HEK293 (cell line): Measurements from ENCODE around the gene EFCAB14.

ENCODE experiments used
- CTCF ChIA-PET: fragments of 350-600 bp; formaldehyde crosslinking; extraction: SDS; loops from one replicate; lab custom pipeline; 2021; ENCODE audit warnings: antibody characterized with exemption; lab: Yijun Ruan, JAX
- POLR2A ChIA-PET: fragments of 300-600 bp; formaldehyde crosslinking; extraction: SDS; loops from one replicate; lab custom pipeline; 2020; ENCODE audit warnings: antibody characterized with exemption, inconsistent platforms; lab: Yijun Ruan, JAX
- H3K27ac ChIP-seq: fragments of 200-500 bp; sonication (Bioruptor generic); 2 replicates; pipeline ENCODE4 v1.5.1; 2014; ENCODE audit warnings: low read depth, low read length, control low read depth, inconsistent platforms; ENCODE audit errors: extremely low read depth
- H3K36me3 ChIP-seq, 2 experiments: fragments of 200-500 bp in 1 of 2; sonication (Bioruptor generic) in 1 of 2; 1 replicate in 1 of 2; 2 replicates in 1 of 2; pipeline ENCODE4 v1.5.1; 2014 to 2017; ENCODE audit warnings: inconsistent platforms in 2 of 2, low read length in 2 of 2; ENCODE audit not compliant: control insufficient read depth in 2 of 2, insufficient read depth in 1 of 2
- H3K4me1 ChIP-seq: fragments of 200-500 bp; sonication (Bioruptor generic); 2 replicates; pipeline ENCODE4 v1.5.1; 2014; ENCODE audit warnings: mild to moderate bottlenecking, low read length, inconsistent platforms; ENCODE audit not compliant: control insufficient read depth, insufficient read depth
- H3K4me3 ChIP-seq: 2 replicates; pipeline ENCODE4 v1.5.1; 2011; ENCODE audit warnings: low read depth, mild to moderate bottlenecking, control low read depth, low read length, moderate library complexity
- H3K9me3 ChIP-seq: fragments of 200-500 bp; sonication (Bioruptor generic); 2 replicates; pipeline ENCODE4 v1.5.1; 2014; ENCODE audit warnings: low read depth, low read length, inconsistent platforms; ENCODE audit not compliant: control insufficient read depth, insufficient read depth
- PRDM1 ChIP-seq: fragments of 450-650 bp; formaldehyde crosslinking; IDR thresholded peaks from 2 replicates; pipeline ENCODE4; 2016; ENCODE audit warnings: missing biosample characterization, missing genetic modification characterization
- SETDB1 ChIP-seq: IDR thresholded peaks from one replicate; pipeline ENCODE4 v1.6.1; 2017; ENCODE audit warnings: mild to moderate bottlenecking, low read length, moderate library complexity, mixed read lengths; ENCODE audit not compliant: insufficient read length
- ZNF169 ChIP-seq: fragments of 450-650 bp; formaldehyde crosslinking; IDR thresholded peaks from 2 replicates; pipeline ENCODE4 v1.5.1; 2016; ENCODE audit warnings: missing biosample characterization, missing genetic modification characterization
- ZNF214 ChIP-seq: fragments of 450-650 bp; formaldehyde crosslinking; IDR thresholded peaks from 2 replicates; pipeline ENCODE4 v1.5.1; 2017; ENCODE audit warnings: missing biosample characterization, mild to moderate bottlenecking, missing genetic modification characterization, borderline replicate concordance
- ZNF23 ChIP-seq: fragments of 450-650 bp; formaldehyde crosslinking; IDR thresholded peaks from 2 replicates; pipeline ENCODE4 v1.5.1; 2016; ENCODE audit warnings: missing biosample characterization, missing genetic modification characterization, borderline replicate concordance
- ZNF248 ChIP-seq: fragments of 450-650 bp; formaldehyde crosslinking; IDR thresholded peaks from 2 replicates; pipeline ENCODE4 v1.5.1; 2017; ENCODE audit warnings: missing biosample characterization, missing genetic modification characterization
- ZNF274 ChIP-seq, 2 experiments: fragments of 200-500 bp in 1 of 2; fragments of 450-650 bp in 1 of 2; sonication (Bioruptor generic) in 1 of 2; formaldehyde crosslinking in 1 of 2; IDR thresholded peaks; 2 replicates each; pipeline versions ENCODE4 v1.5.1 to v1.6.1; 2014 to 2016; ENCODE audit warnings: borderline replicate concordance in 1 of 2, inconsistent platforms in 1 of 2, low read length in 1 of 2, missing biosample characterization in 1 of 2, missing genetic modification characterization in 1 of 2
- ZNF423 ChIP-seq: fragments of 450-650 bp; formaldehyde crosslinking; IDR thresholded peaks from 2 replicates; pipeline ENCODE4 v1.5.1; 2016; ENCODE audit warnings: missing biosample characterization, missing genetic modification characterization
- ZNF501 ChIP-seq: fragments of 450-650 bp; formaldehyde crosslinking; IDR thresholded peaks from 2 replicates; pipeline ENCODE4 v1.5.1; 2016; ENCODE audit warnings: missing biosample characterization, missing genetic modification characterization
- ZNF529 ChIP-seq: fragments of 450-650 bp; formaldehyde crosslinking; IDR thresholded peaks from 2 replicates; pipeline ENCODE4 v1.5.1; 2017; ENCODE audit warnings: missing genetic modification characterization, missing biosample characterization; ENCODE audit not compliant: insufficient replicate concordance
- ZNF549 ChIP-seq: fragments of 450-650 bp; IDR thresholded peaks from 2 replicates; pipeline ENCODE4 v1.5.1; 2018; ENCODE audit warnings: missing biosample characterization, missing genetic modification characterization, mild to moderate bottlenecking, inconsistent platforms, moderate library complexity
- ZNF585B ChIP-seq: fragments of 450-650 bp; formaldehyde crosslinking; IDR thresholded peaks from 2 replicates; pipeline ENCODE4 v1.5.1; 2016; ENCODE audit warnings: missing biosample characterization, missing genetic modification characterization
- ZNF660 ChIP-seq: fragments of 450-650 bp; IDR thresholded peaks from 2 replicates; pipeline ENCODE4 v1.5.1; 2018; ENCODE audit warnings: missing biosample characterization, mild to moderate bottlenecking, missing genetic modification characterization
- ZNF670 ChIP-seq: fragments of 450-650 bp; formaldehyde crosslinking; IDR thresholded peaks from 2 replicates; pipeline ENCODE4 v1.5.1; 2016; ENCODE audit warnings: missing biosample characterization, missing genetic modification characterization, low read depth
- ZNF791 ChIP-seq: fragments of 450-650 bp; formaldehyde crosslinking; IDR thresholded peaks from 2 replicates; pipeline ENCODE4 v1.5.1; 2016; ENCODE audit warnings: missing biosample characterization, missing genetic modification characterization
- ZNF837 ChIP-seq: fragments of 450-650 bp; formaldehyde crosslinking; IDR thresholded peaks from 2 replicates; pipeline ENCODE4 v1.5.1; 2016; ENCODE audit warnings: missing biosample characterization, missing genetic modification characterization
- TF ChIP-seq, protein P1 (sequence below): fragments of 450-650 bp; formaldehyde crosslinking; conservative IDR thresholded peaks from 2 replicates; pipeline ENCODE4 v1.5.1; 2016; ENCODE audit warnings: low read depth, missing biosample characterization, missing genetic modification characterization
- TF ChIP-seq, protein P2 (sequence below): fragments of 450-650 bp; formaldehyde crosslinking; IDR thresholded peaks from 2 replicates; pipeline ENCODE4 v1.5.1; 2016; ENCODE audit warnings: missing biosample characterization, missing genetic modification characterization, low read depth
- TF ChIP-seq, protein P3 (sequence below): fragments of 450-650 bp; formaldehyde crosslinking; IDR thresholded peaks from 2 replicates; pipeline ENCODE4 v1.5.1; 2016; ENCODE audit warnings: missing biosample characterization, missing genetic modification characterization

Gene EFCAB14

DNA sequence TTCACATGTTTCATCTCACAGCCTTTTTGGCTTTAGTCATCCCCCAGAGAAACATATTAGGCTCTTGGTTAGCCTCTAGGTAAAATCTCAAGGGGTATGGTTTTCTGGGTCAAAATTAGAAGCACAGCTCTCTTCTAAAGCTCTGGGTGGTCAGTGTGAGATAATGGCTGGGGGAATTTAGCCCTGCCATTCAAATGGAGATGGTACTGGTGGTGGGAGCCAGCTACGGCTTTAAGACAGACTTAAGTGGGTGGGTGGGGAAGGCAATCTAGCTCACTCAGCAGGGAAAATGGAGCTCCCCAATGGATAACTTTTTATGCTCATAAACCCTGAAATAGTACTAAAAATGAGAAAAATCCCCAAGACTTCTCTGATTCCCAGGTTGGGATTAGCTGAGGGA lies 41.6 kb downstream of the EFCAB14 start:
- H3K9me3 ChIP-seq, result no peaks in the 10 kb centered on the region
- ChIA-PET CTCF (interaction anchor here (0.7 to 1.6 kb wide), 3 partner anchors 48 to 137 kb away, joined by 3 read pairs; no protein-coding TSS in a partner anchor), POLR2A (interaction anchor here (0.8 to 0.9 kb wide), 2 partner anchors 13 to 143 kb away, joined by 3 to 8 read pairs; no protein-coding TSS in a partner anchor)
- H3K4me1 ChIP-seq, result no peaks in the 10 kb centered on the region
- H3K36me3 ChIP-seq, result peaks cover 21 to 88% of the 10 kb centered on the region in 2 experiments
- no peak overlapping the region for H3K4me3 ChIP-seq
- TF ChIP-seq, protein P1, sequence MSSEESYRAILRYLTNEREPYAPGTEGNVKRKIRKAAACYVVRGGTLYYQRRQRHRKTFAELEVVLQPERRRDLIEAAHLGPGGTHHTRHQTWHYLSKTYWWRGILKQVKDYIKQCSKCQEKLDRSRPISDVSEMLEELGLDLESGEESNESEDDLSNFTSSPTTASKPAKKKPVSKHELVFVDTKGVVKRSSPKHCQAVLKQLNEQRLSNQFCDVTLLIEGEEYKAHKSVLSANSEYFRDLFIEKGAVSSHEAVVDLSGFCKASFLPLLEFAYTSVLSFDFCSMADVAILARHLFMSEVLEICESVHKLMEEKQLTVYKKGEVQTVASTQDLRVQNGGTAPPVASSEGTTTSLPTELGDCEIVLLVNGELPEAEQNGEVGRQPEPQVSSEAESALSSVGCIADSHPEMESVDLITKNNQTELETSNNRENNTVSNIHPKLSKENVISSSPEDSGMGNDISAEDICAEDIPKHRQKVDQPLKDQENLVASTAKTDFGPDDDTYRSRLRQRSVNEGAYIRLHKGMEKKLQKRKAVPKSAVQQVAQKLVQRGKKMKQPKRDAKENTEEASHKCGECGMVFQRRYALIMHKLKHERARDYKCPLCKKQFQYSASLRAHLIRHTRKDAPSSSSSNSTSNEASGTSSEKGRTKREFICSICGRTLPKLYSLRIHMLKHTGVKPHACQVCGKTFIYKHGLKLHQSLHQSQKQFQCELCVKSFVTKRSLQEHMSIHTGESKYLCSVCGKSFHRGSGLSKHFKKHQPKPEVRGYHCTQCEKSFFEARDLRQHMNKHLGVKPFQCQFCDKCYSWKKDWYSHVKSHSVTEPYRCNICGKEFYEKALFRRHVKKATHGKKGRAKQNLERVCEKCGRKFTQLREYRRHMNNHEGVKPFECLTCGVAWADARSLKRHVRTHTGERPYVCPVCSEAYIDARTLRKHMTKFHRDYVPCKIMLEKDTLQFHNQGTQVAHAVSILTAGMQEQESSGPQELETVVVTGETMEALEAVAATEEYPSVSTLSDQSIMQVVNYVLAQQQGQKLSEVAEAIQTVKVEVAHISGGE, result no peak
- no peak for TF ChIP-seq ZNF214 (tag by site-specific recombination)
- no peak for TF ChIP-seq ZNF660 (tag by site-specific recombination)
- TF ChIP-seq, protein P2, sequence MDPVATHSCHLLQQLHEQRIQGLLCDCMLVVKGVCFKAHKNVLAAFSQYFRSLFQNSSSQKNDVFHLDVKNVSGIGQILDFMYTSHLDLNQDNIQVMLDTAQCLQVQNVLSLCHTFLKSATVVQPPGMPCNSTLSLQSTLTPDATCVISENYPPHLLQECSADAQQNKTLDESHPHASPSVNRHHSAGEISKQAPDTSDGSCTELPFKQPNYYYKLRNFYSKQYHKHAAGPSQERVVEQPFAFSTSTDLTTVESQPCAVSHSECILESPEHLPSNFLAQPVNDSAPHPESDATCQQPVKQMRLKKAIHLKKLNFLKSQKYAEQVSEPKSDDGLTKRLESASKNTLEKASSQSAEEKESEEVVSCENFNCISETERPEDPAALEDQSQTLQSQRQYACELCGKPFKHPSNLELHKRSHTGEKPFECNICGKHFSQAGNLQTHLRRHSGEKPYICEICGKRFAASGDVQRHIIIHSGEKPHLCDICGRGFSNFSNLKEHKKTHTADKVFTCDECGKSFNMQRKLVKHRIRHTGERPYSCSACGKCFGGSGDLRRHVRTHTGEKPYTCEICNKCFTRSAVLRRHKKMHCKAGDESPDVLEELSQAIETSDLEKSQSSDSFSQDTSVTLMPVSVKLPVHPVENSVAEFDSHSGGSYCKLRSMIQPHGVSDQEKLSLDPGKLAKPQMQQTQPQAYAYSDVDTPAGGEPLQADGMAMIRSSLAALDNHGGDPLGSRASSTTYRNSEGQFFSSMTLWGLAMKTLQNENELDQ (tag by site-specific recombination), result no peak
- no peak for TF ChIP-seq ZNF248
- no peak for TF ChIP-seq ZNF670 (tag by site-specific recombination)
- no peak for TF ChIP-seq ZNF501 (tag by site-specific recombination)
- TF ChIP-seq ZNF274 (IDR thresholded peaks at IDR 0.05; ENCODE audit: low read length), result no peak
- no peak for TF ChIP-seq ZNF274 (tag by site-specific recombination; IDR thresholded peaks at IDR 0.05; ENCODE audit: borderline replicate concordance)
- TF ChIP-seq ZNF837 (tag by site-specific recombination), result no peak
- TF ChIP-seq ZNF585B, result no peak
- TF ChIP-seq ZNF169 (tag by site-specific recombination), result no peak
- TF ChIP-seq PRDM1 (tag by site-specific recombination), result no peak
- TF ChIP-seq ZNF23, result no peak
- TF ChIP-seq SETDB1, result no peak
- no peak for TF ChIP-seq ZNF529 (tag by site-specific recombination)
- H3K27ac ChIP-seq, result no peak overlapping the region

DNA sequence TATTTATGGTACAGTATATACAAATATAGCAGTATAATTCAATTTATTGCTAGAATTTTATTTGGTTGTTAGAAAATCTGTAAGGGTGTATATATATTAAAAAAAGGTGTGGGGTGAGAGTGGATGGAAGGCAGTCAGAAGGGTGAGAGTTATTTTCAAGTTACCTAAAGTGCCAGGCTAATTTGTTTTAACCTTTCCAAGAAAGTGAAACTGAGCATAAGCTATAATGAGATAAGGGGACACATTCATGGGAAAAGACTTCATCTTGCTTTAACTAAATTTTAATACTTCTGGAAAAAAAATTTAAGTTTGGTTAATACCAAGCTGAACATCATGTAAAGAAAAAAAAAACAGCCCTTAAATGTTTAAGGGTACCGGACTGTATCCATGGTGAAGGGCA lies 42.4 kb downstream of the EFCAB14 start:
- H3K4me3 ChIP-seq, result no peak overlapping the region
- no peaks in the 10 kb centered on the region for H3K4me1 ChIP-seq
- CTCF ChIA-PET, result interaction anchor here (1.6 kb wide), 1 partner anchor 49 kb away, joined by 3 read pairs; no protein-coding TSS in a partner anchor
- H3K36me3 ChIP-seq, result peaks cover 21 to 80% of the 10 kb centered on the region in 2 experiments
- no peak overlapping the region for H3K27ac ChIP-seq
- H3K9me3 ChIP-seq, result no peaks in the 10 kb centered on the region
- POLR2A ChIA-PET, result interaction anchor here (0.8 to 0.9 kb wide), 2 partner anchors 72 to 142 kb away, joined by 3 read pairs; partner anchors contain the start of gene MKNK1
- TF ChIP-seq ZNF423 (tag by site-specific recombination) (no peak), ZNF549 (tag by site-specific recombination) (no peak), ZNF791 (tag by site-specific recombination) (no peak)
- TF ChIP-seq, protein P3, sequence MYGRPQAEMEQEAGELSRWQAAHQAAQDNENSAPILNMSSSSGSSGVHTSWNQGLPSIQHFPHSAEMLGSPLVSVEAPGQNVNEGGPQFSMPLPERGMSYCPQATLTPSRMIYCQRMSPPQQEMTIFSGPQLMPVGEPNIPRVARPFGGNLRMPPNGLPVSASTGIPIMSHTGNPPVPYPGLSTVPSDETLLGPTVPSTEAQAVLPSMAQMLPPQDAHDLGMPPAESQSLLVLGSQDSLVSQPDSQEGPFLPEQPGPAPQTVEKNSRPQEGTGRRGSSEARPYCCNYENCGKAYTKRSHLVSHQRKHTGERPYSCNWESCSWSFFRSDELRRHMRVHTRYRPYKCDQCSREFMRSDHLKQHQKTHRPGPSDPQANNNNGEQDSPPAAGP (tag by site-specific recombination), result no peak
